Gastroesophageal sphincter (tissue), 4 donors: ENCODE data around the gene AGAP3. TPM values are rescaled to one million over a fixed set of nuclear protein-coding genes. Genes with fewer than 3 reads are reported as not detected.

ENCODE experiments used
- ATAC-seq: fragments of 150-250 bp; one replicate; pipeline ENCODE4 v1.9.1; 2016; ENCODE audit warnings: mild to moderate bottlenecking, moderate library complexity
- H3K27ac ChIP-seq, 4 donors: fragments of 200-600 bp; sonication (generic) in 3 of 4; 1 replicate in 3 of 4; 2 replicates in 1 of 4; pipeline ENCODE4 v1.5.1; 2016 to 2019
- H3K27me3 ChIP-seq: fragments of 200-600 bp; sonication (generic); one replicate; pipeline ENCODE4 v1.5.1; 2019
- H3K36me3 ChIP-seq, 2 donors: fragments of 200-600 bp; sonication (generic); one replicate each; pipeline ENCODE4 v1.5.1; 2019; ENCODE audit warnings: control low read depth in 1 of 2
- H3K4me1 ChIP-seq, 3 donors: fragments of 200-600 bp; sonication (generic); 1 replicate in 2 of 3; 2 replicates in 1 of 3; pipeline ENCODE4 v1.5.1; 2016 to 2019; ENCODE audit warnings: control low read depth in 2 of 3
- H3K4me3 ChIP-seq, 2 donors: fragments of 200-600 bp; sonication (generic); one replicate each; pipeline ENCODE4 v1.5.1; 2019; ENCODE audit warnings: mild to moderate bottlenecking in 1 of 2, moderate library complexity in 1 of 2
- H3K9me3 ChIP-seq, 3 donors: fragments of 200-600 bp; sonication (generic); one replicate each; pipeline ENCODE4 v1.5.1; 2017 to 2019; ENCODE audit warnings: control low read depth in 2 of 3
- CTCF ChIP-seq, 4 experiments: fragments of 200-600 bp in 2 of 4; fragments of 450-650 bp in 2 of 4; sonication (generic) in 1 of 4; IDR thresholded peaks; one replicate each; pipeline ENCODE4 v1.5.1; 2017 to 2019; ENCODE audit warnings: antibody characterized with exemption in 4 of 4, mild to moderate bottlenecking in 2 of 4, moderate library complexity in 2 of 4
- EP300 ChIP-seq: sonication (generic); formaldehyde crosslinking; IDR thresholded peaks from one replicate; pipeline ENCODE4 v1.6.1; 2017; ENCODE audit warnings: antibody characterized with exemption, mild to moderate bottlenecking
- POLR2A ChIP-seq, 2 donors: fragments of 450-650 bp; IDR thresholded peaks; one replicate each; pipeline ENCODE4 v1.6.1; 2017; ENCODE audit warnings: antibody characterized with exemption in 2 of 2, mild to moderate bottlenecking in 2 of 2, moderate library complexity in 1 of 2
- POLR2AphosphoS5 ChIP-seq: sonication (generic); formaldehyde crosslinking; IDR thresholded peaks from one replicate; pipeline ENCODE4 v1.6.1; 2017; ENCODE audit warnings: antibody characterized with exemption
- WGBS, 2 donors: methylation state at CpG; one replicate each; pipeline ENCODE4 v1.1.5; 2018; ENCODE audit warnings: low coverage in 1 of 2; 5-methylcytosine and 5-hydroxymethylcytosine counted together
- total RNA-seq, 4 donors: library from RNA; depleted of rRNA; stranded (reverse); fragments of >200 nt; gene quantifications; one replicate each; pipeline ENCODE4 v1.1.0, GENCODE V29; 2016

The AGAP3 gene
- total RNA-seq, 4 donors from 2014 or later: 36.3 to 68.2 (median 55.7) TPM

GRCh38 chr7:151189038-151189437 lies 102.8 kb downstream of the AGAP3 start:
- 35 to 45% methylated on average over 4 of the region's 4 CpGs for WGBS, 2 donors
- H3K4me1 ChIP-seq: no peaks in the 10 kb centered on the region
- H3K9me3 ChIP-seq: no peaks in the 10 kb centered on the region
- peaks cover 28% of the 10 kb centered on the region for H3K27me3 ChIP-seq
- TF ChIP-seq CTCF (IDR thresholded peaks at IDR 0.05): no peak
- TF ChIP-seq POLR2A (IDR thresholded peaks at IDR 0.05): no peak
- TF ChIP-seq EP300: no peak
- TF ChIP-seq POLR2AphosphoS5: no peak
- no peak for ATAC-seq
- no peaks in the 10 kb centered on the region for H3K36me3 ChIP-seq
- H3K27ac ChIP-seq: no peak overlapping the region
- no peak overlapping the region for H3K4me3 ChIP-seq

GRCh38 chr7:151191544-151191943 lies 105.3 kb downstream of the AGAP3 start:
- no peaks in the 10 kb centered on the region for H3K4me1 ChIP-seq
- 44 to 58% methylated on average over 2 to 3 of the region's 12 CpGs for WGBS, 2 donors
- ATAC-seq: no peak
- no peak for TF ChIP-seq CTCF (IDR thresholded peaks at IDR 0.05)
- TF ChIP-seq EP300: no peak
- TF ChIP-seq POLR2A (IDR thresholded peaks at IDR 0.05): no peak
- TF ChIP-seq POLR2AphosphoS5: no peak
- peaks cover 38% of the 10 kb centered on the region for H3K27me3 ChIP-seq
- no peaks in the 10 kb centered on the region for H3K9me3 ChIP-seq
- no peak overlapping the region for H3K4me3 ChIP-seq
- H3K36me3 ChIP-seq: no peaks in the 10 kb centered on the region
- H3K27ac ChIP-seq: no peak overlapping the region

GRCh38 chr7:151192002-151192539 lies 105.8 kb downstream of the AGAP3 start:
- Histone ChIP-seq H3K27me3 (peaks cover 34% of the 10 kb centered on the region), H3K4me3 (no peak overlapping the region), H3K9me3 (no peaks in the 10 kb centered on the region), H3K27ac (no peak overlapping the region), H3K36me3 (no peaks in the 10 kb centered on the region), H3K4me1 (no peaks in the 10 kb centered on the region)
- ATAC-seq: no peak
- TF ChIP-seq CTCF (IDR thresholded peaks at IDR 0.05) (no peak), POLR2A (IDR thresholded peaks at IDR 0.05) (no peak), EP300 (no peak), POLR2AphosphoS5 (no peak)
- no CpG with 5 or more reads among the region's 23 CpGs for WGBS, 2 donors

- H3K27ac ChIP-seq: no peak overlapping the region
- H3K4me1 ChIP-seq: no peaks in the 10 kb centered on the region
- H3K4me3 ChIP-seq: no peak overlapping the region
- no peaks in the 10 kb centered on the region for H3K36me3 ChIP-seq
- TF ChIP-seq CTCF (IDR thresholded peaks at IDR 0.05) (no peak), POLR2A (IDR thresholded peaks at IDR 0.05) (no peak), POLR2AphosphoS5 (no peak), EP300 (no peak)
- 80 to 100% methylated on average over 1 to 3 of the region's 14 CpGs for WGBS, 2 donors
- H3K9me3 ChIP-seq: no peaks in the 10 kb centered on the region
- ATAC-seq: no peak
- peaks cover 34% of the 10 kb centered on the region for H3K27me3 ChIP-seq
These were observed 107.1 kb downstream of the AGAP3 start for GRCh38 chr7:151193203-151193978.

Other genes starting within 250 kb of the AGAP3 start
- under 1 TPM in 2 of 4 donors, not detected in 2; 0.69 TPM for gene AOC1, start 234.0 kb upstream of the AGAP3 start, total RNA-seq
- 10 to 100 TPM; 26.6 to 63.8 (median 36.3) TPM for gene KCNH2, start 108.2 kb upstream of the AGAP3 start, total RNA-seq
- 10 to 100 TPM in 2 of 4 donors, 1 to 10 TPM in 2; 6.8 to 29.4 (median 13.5) TPM for gene NOS3, start 95.5 kb upstream of the AGAP3 start, total RNA-seq
- gene ATG9B, start 62.0 kb upstream of the AGAP3 start, total RNA-seq: under 1 TPM in 2 of 4 donors, not detected in 2; 0.15 to 0.31 TPM
- 10 to 100 TPM; 13.2 to 33.0 (median 18.8) TPM for gene ABCB8, start 58.0 kb upstream of the AGAP3 start, total RNA-seq
- gene ASIC3, start 37.9 kb upstream of the AGAP3 start, total RNA-seq: 1 to 10 TPM in 3 of 4 donors, not detected in 1; 1.7 to 3.1 (median 2.1) TPM
- gene CDK5, start 28.6 kb upstream of the AGAP3 start, total RNA-seq: 1 to 10 TPM; 3.4 to 8.8 (median 6.4) TPM
- gene SLC4A2, start 26.9 kb upstream of the AGAP3 start, total RNA-seq: 100 to 1,000 TPM in 2 of 4 donors, 10 to 100 TPM in 2; 77.8 to 152 (median 95.7) TPM
- 10 to 100 TPM; 51.3 to 82.2 (median 60.8) TPM for gene FASTK, start 5.7 kb upstream of the AGAP3 start, total RNA-seq
- gene TMUB1, start 3.0 kb upstream of the AGAP3 start, total RNA-seq: 10 to 100 TPM; 38.4 to 57.2 (median 44.7) TPM
- gene GBX1, start 81.2 kb downstream of the AGAP3 start, total RNA-seq: not detected
- not detected for gene ASB10, start 100.8 kb downstream of the AGAP3 start, total RNA-seq
- not detected for gene H2BK1, start 124.0 kb downstream of the AGAP3 start, total RNA-seq
- gene ABCF2, start 140.7 kb downstream of the AGAP3 start, total RNA-seq: 10 to 100 TPM; 30.5 to 43.1 (median 36.5) TPM
- 10 to 100 TPM; 18.0 to 38.1 (median 25.7) TPM for gene CHPF2, start 146.0 kb downstream of the AGAP3 start, total RNA-seq
- gene SMARCD3, start 162.2 kb downstream of the AGAP3 start, total RNA-seq: 10 to 100 TPM; 23.6 to 45.1 (median 39.8) TPM